ENCODE measurements around the gene ZFP36. TPM values are rescaled to one million over a fixed set of nuclear protein-coding genes. Genes with fewer than 3 reads are reported as not detected.
"Not testable (repeated sequence)": the region's sequence is repeated elsewhere in the genome, so short reads cannot be mapped to it uniquely, and the experiment has no call there.

Gene ZFP36
- total RNA-seq, 1 experiment from 2014 or later: 36.3 TPM

GRCh38 chr19:39446365-39447084, 39.9 kb downstream of the ZFP36 start:
- TF ChIP-seq CTCF (conservative IDR thresholded peaks at IDR 0.05): no peak
- TF ChIP-seq EZH2 (IDR thresholded peaks at IDR 0.05; ENCODE audit: low read depth): no peak
- H4K20me1 ChIP-seq (ENCODE audit: insufficient read depth): peaks cover 39% of the 10 kb centered on the region
- H3K4me3 ChIP-seq: peak overlapping the region; percentile 83
- no peaks in the 10 kb centered on the region for H3K9me2 ChIP-seq (ENCODE audit: insufficient read depth)
- H2AFZ ChIP-seq: no peak overlapping the region
- peaks cover 67% of the 10 kb centered on the region for H3K79me2 ChIP-seq (ENCODE audit: low read depth)
- BruUV-seq (replicated peaks): no TSS peak
- intact Hi-C loops (cut with micrococcal nuclease; ENCODE audit: unreplicated experiment): loop anchor here (5.0 to 10.0 kb wide), 3 partner anchors 36 to 318 kb away; partner anchors contain the start of genes MED29, PAF1 and TIMM50
- ChIA-PET POLR2A (ENCODE audit: unreplicated experiment) (interaction anchor here (0.7 kb wide), 1 partner anchor 1516 kb away, joined by 6 read pairs; no protein-coding TSS in a partner anchor), CTCF (no interaction called here)
- DNase-seq: no peak
- peak overlapping the region; percentile 97; the same call in 1 of the 2 replicates for H3K27ac ChIP-seq
- no peaks in the 10 kb centered on the region for H3K9me3 ChIP-seq (ENCODE audit: insufficient read depth, low read depth)
- peaks cover 30% of the 10 kb centered on the region for H3K4me1 ChIP-seq (replicated peaks; ENCODE audit: insufficient read depth)
- H3K27me3 ChIP-seq (ENCODE audit: insufficient read depth, low read depth): no peaks in the 10 kb centered on the region
- H3K36me3 ChIP-seq (ENCODE audit: low read depth): peaks cover 11% of the 10 kb centered on the region
- H3F3A ChIP-seq (ENCODE audit: insufficient read depth, low read depth): peaks cover 39% of the 10 kb centered on the region
- H3K4me2 ChIP-seq: peak overlapping the region; percentile 100

- Histone ChIP-seq H3K27me3 (ENCODE audit: insufficient read depth, low read depth) (no peaks in the 10 kb centered on the region), H2AFZ (no peak overlapping the region), H3K4me3 (0 out of 2 replicates have a peak overlapping the region, but pooled peaks have one; percentile 83), H3K9me3 (ENCODE audit: insufficient read depth, low read depth) (no peaks in the 10 kb centered on the region), H4K20me1 (ENCODE audit: insufficient read depth) (peaks cover 46% of the 10 kb centered on the region), H3K9me2 (ENCODE audit: insufficient read depth) (no peaks in the 10 kb centered on the region), H3K4me2 (peak overlapping the region; percentile 100), H3F3A (ENCODE audit: insufficient read depth, low read depth) (peaks cover 30% of the 10 kb centered on the region), H3K4me1 (replicated peaks; ENCODE audit: insufficient read depth) (peaks cover 29% of the 10 kb centered on the region), H3K27ac (peak overlapping the region; percentile 43), H3K36me3 (ENCODE audit: low read depth) (peaks cover 24% of the 10 kb centered on the region), H3K79me2 (ENCODE audit: low read depth) (peaks cover 84% of the 10 kb centered on the region)
- CTCF ChIA-PET: no interaction called here
- TF ChIP-seq EZH2 (IDR thresholded peaks at IDR 0.05; ENCODE audit: low read depth) (no peak), CTCF (conservative IDR thresholded peaks at IDR 0.05) (no peak)
- POLR2A ChIA-PET (ENCODE audit: unreplicated experiment): interaction anchor here (0.6 to 0.7 kb wide), 2 partner anchors 32 to 46 kb away, joined by 3 to 18 read pairs; partner anchors contain the start of gene TIMM50
- DNase-seq: peak; percentile 39 to 69
- intact Hi-C loops (cut with micrococcal nuclease; ENCODE audit: unreplicated experiment): loop anchor here (5.0 to 10.0 kb wide), 3 partner anchors 34 to 317 kb away; partner anchors contain the start of genes MED29, PAF1 and TIMM50
- BruUV-seq (replicated peaks): no TSS peak
These were observed 41.6 kb downstream of the ZFP36 start for GRCh38 chr19:39448271-39448670.

GRCh38 chr19:39449116-39449797, 42.6 kb downstream of the ZFP36 start:
- Histone ChIP-seq H4K20me1 (ENCODE audit: insufficient read depth) (peaks cover 53% of the 10 kb centered on the region), H3K4me3 (no peak overlapping the region), H3K27ac (no peak overlapping the region), H3K36me3 (ENCODE audit: low read depth) (peaks cover 31% of the 10 kb centered on the region), H3K4me1 (replicated peaks; ENCODE audit: insufficient read depth) (peaks cover 24% of the 10 kb centered on the region), H3K9me2 (ENCODE audit: insufficient read depth) (no peaks in the 10 kb centered on the region), H3F3A (ENCODE audit: insufficient read depth, low read depth) (peaks cover 22% of the 10 kb centered on the region; the same call in 1 of the 2 replicates), H3K9me3 (ENCODE audit: insufficient read depth, low read depth) (no peaks in the 10 kb centered on the region), H3K4me2 (no peak overlapping the region), H3K79me2 (ENCODE audit: low read depth) (peaks cover 85% of the 10 kb centered on the region), H2AFZ (no peak overlapping the region), H3K27me3 (ENCODE audit: insufficient read depth, low read depth) (no peaks in the 10 kb centered on the region)
- TF ChIP-seq EZH2 (IDR thresholded peaks at IDR 0.05; ENCODE audit: low read depth) (no peak), CTCF (conservative IDR thresholded peaks at IDR 0.05) (no peak)
- POLR2A ChIA-PET (ENCODE audit: unreplicated experiment): interaction anchor here (0.6 to 0.7 kb wide), 2 partner anchors 10 to 45 kb away, joined by 3 read pairs; no protein-coding TSS in a partner anchor
- no peak for DNase-seq
- CTCF ChIA-PET: no interaction called here
- no TSS peak for BruUV-seq (replicated peaks)
- intact Hi-C loops (cut with micrococcal nuclease; ENCODE audit: unreplicated experiment): loop anchor here (5.0 to 10.0 kb wide), 3 partner anchors 33 to 316 kb away; partner anchors contain the start of genes MED29, PAF1 and TIMM50

- H3K9me3 ChIP-seq (ENCODE audit: insufficient read depth, low read depth); H3K4me3 ChIP-seq; POLR2A ChIA-PET (ENCODE audit: unreplicated experiment); DNase-seq; intact Hi-C loops (cut with micrococcal nuclease; ENCODE audit: unreplicated experiment); H3K9me2 ChIP-seq (ENCODE audit: insufficient read depth); H2AFZ ChIP-seq; BruUV-seq (replicated peaks); H3K27ac ChIP-seq; CTCF ChIA-PET; H3K27me3 ChIP-seq (ENCODE audit: insufficient read depth, low read depth); H3K4me2 ChIP-seq: not testable (repeated sequence)
- H3K36me3 ChIP-seq (ENCODE audit: low read depth): peaks cover 37% of the 10 kb centered on the region
- peaks cover 17% of the 10 kb centered on the region; the same call in 1 of the 2 replicates for H3F3A ChIP-seq (ENCODE audit: insufficient read depth, low read depth)
- peaks cover 24% of the 10 kb centered on the region for H3K4me1 ChIP-seq (replicated peaks; ENCODE audit: insufficient read depth)
- peaks cover 76% of the 10 kb centered on the region for H3K79me2 ChIP-seq (ENCODE audit: low read depth)
- peaks cover 68% of the 10 kb centered on the region for H4K20me1 ChIP-seq (ENCODE audit: insufficient read depth)
These were observed 44.6 kb downstream of the ZFP36 start for GRCh38 chr19:39451257-39451656.
